ENCODE measurements around the gene DCTD.

DCTD gene

DNA sequence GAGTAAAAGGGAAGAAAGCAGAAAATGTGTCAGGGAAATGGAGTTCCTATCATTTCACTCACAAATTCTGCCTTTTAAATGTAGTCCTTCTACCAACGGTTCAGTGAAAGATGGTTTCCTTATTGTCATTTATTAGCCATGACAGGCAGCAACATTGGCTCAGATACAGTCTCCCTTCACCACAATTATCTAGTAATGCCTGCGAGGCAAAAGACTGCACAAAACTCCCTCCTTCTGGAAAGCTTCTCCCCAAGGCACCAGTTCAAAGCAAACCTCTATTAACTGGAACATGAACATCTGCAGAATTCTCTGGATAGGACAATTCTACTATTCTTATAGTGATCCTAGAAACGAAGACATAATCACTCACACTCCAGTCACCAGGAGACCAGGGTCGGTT, 28.3 kb downstream of the DCTD start:
- POLR2A ChIA-PET = interaction anchor here (0.6 kb wide), 1 partner anchor 161 kb away, joined by 3 read pairs; no protein-coding TSS in a partner anchor
- H3K9me3 ChIP-seq (ENCODE audit: control insufficient read depth, insufficient read depth, low read depth, low read length) = no peaks in the 10 kb centered on the region
- no peak overlapping the region for H3K27ac ChIP-seq (ENCODE audit: extremely low read depth, low read depth, low read length)
- H3K4me3 ChIP-seq (ENCODE audit: low read depth, low read length) = no peak overlapping the region
- no peaks in the 10 kb centered on the region for H3K4me1 ChIP-seq (ENCODE audit: control insufficient read depth, insufficient read depth, low read length)
- CTCF ChIA-PET = interaction anchor here (0.6 kb wide), 1 partner anchor 735 kb away, joined by 3 read pairs; no protein-coding TSS in a partner anchor
- peaks cover 8 to 82% of the 10 kb centered on the region in 2 experiments for H3K36me3 ChIP-seq (ENCODE audit: control insufficient read depth in 2 of 2, insufficient read depth in 1 of 2, low read length in 2 of 2)
- no peak for TF ChIP-seq ZNF830 (tag by site-specific recombination; IDR thresholded peaks at IDR 0.05; ENCODE audit: low read depth)

DNA sequence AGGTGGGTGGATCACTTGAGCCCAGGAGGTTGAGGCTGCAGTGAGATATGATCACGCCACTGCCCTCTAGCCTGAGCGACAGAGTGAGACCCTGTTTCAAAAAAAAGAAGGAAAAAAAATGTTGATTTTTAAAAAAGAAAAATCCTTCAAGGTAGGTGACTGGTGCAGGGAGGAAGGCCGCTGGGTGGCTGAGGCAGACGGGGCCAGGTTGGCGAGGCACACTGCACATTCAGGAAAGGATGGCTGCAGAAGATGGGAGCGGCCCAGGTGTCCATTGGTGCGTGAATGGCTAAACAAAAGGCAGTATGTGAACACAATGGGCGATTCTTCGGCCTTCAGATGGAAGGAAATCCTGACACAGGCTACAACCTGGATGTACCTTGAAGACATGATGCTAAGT, 30.4 kb downstream of the DCTD start:
- no peak overlapping the region for H3K27ac ChIP-seq (ENCODE audit: extremely low read depth, low read depth, low read length)
- H3K4me1 ChIP-seq (ENCODE audit: control insufficient read depth, insufficient read depth, low read length) = no peaks in the 10 kb centered on the region
- TF ChIP-seq, protein P1, sequence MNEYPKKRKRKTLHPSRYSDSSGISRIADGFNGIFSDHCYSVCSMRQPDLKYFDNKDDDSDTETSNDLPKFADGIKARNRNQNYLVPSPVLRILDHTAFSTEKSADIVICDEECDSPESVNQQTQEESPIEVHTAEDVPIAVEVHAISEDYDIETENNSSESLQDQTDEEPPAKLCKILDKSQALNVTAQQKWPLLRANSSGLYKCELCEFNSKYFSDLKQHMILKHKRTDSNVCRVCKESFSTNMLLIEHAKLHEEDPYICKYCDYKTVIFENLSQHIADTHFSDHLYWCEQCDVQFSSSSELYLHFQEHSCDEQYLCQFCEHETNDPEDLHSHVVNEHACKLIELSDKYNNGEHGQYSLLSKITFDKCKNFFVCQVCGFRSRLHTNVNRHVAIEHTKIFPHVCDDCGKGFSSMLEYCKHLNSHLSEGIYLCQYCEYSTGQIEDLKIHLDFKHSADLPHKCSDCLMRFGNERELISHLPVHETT (tag by site-specific recombination; IDR thresholded peaks at IDR 0.05) = no peak
- no peak for TF ChIP-seq ZNF174 (tag by site-specific recombination; IDR thresholded peaks at IDR 0.05)
- no peak overlapping the region for H3K4me3 ChIP-seq (ENCODE audit: low read depth, low read length)
- H3K36me3 ChIP-seq (ENCODE audit: control insufficient read depth in 2 of 2, insufficient read depth in 1 of 2, low read length in 2 of 2) = peaks cover 6 to 69% of the 10 kb centered on the region in 2 experiments
- CTCF ChIA-PET = no interaction called here
- POLR2A ChIA-PET = no interaction called here
- H3K9me3 ChIP-seq (ENCODE audit: control insufficient read depth, insufficient read depth, low read depth, low read length) = no peaks in the 10 kb centered on the region

DNA sequence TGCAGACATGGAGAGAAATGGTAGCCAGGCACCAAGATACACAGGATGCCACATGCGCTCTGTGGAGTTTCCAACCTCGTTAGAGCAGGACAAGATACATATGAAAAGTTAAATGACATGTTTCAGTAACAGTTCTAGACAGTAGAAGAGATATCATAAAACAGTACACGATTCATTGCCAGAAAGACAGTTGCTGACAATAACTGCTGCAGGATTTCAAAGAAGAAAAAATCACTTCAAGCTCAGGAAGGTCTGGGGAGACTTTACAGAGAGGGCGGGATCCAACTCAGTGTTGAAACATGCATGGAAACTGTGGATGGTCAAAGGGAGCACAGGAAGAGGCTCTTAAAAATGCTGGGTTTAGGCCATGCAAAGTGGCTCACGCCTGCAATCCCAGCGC, 31.0 kb downstream of the DCTD start:
- Histone ChIP-seq H3K27ac (ENCODE audit: extremely low read depth, low read depth, low read length) (no peak overlapping the region), H3K4me1 (ENCODE audit: control insufficient read depth, insufficient read depth, low read length) (no peaks in the 10 kb centered on the region), H3K36me3 (ENCODE audit: control insufficient read depth in 2 of 2, insufficient read depth in 1 of 2, low read length in 2 of 2) (peaks cover 3 to 64% of the 10 kb centered on the region in 2 experiments; a peak in 2 of 3 replicates), H3K9me3 (ENCODE audit: control insufficient read depth, insufficient read depth, low read depth, low read length) (no peaks in the 10 kb centered on the region), H3K4me3 (ENCODE audit: low read depth, low read length) (no peak overlapping the region)
- POLR2A ChIA-PET = no interaction called here
- TF ChIP-seq, protein P2, sequence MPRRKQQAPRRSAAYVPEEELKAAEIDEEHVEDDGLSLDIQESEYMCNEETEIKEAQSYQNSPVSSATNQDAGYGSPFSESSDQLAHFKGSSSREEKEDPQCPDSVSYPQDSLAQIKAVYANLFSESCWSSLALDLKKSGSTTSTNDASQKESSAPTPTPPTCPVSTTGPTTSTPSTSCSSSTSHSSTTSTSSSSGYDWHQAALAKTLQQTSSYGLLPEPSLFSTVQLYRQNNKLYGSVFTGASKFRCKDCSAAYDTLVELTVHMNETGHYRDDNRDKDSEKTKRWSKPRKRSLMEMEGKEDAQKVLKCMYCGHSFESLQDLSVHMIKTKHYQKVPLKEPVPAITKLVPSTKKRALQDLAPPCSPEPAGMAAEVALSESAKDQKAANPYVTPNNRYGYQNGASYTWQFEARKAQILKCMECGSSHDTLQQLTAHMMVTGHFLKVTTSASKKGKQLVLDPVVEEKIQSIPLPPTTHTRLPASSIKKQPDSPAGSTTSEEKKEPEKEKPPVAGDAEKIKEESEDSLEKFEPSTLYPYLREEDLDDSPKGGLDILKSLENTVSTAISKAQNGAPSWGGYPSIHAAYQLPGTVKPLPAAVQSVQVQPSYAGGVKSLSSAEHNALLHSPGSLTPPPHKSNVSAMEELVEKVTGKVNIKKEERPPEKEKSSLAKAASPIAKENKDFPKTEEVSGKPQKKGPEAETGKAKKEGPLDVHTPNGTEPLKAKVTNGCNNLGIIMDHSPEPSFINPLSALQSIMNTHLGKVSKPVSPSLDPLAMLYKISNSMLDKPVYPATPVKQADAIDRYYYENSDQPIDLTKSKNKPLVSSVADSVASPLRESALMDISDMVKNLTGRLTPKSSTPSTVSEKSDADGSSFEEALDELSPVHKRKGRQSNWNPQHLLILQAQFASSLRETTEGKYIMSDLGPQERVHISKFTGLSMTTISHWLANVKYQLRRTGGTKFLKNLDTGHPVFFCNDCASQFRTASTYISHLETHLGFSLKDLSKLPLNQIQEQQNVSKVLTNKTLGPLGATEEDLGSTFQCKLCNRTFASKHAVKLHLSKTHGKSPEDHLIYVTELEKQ (tag by site-specific recombination; IDR thresholded peaks at IDR 0.05; ENCODE audit: borderline replicate concordance) = no peak
- CTCF ChIA-PET = interaction anchor here (0.6 kb wide), 1 partner anchor 9 kb away, joined by 3 read pairs; no protein-coding TSS in a partner anchor

DNA sequence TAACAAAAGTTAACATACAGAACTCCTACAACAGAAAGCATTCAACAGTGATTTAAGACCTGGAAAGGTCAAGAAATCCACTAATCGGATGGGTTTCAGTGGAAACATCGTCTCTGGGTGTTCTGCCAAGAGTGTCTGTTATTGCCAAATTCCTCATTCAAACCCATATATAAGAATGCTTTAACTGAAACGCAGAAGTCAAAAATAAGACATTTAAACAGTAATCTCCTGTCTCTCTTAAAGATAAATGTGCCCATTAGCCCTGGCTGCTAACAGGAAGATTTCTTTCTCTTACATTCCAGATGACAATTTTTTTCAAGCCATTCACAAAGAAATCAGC, 31.5 kb downstream of the DCTD start:
- POLR2A ChIA-PET = no interaction called here
- Histone ChIP-seq H3K27ac (ENCODE audit: extremely low read depth, low read depth, low read length) (no peak overlapping the region), H3K9me3 (ENCODE audit: control insufficient read depth, insufficient read depth, low read depth, low read length) (no peaks in the 10 kb centered on the region), H3K36me3 (ENCODE audit: control insufficient read depth in 2 of 2, insufficient read depth in 1 of 2, low read length in 2 of 2) (peaks cover 3 to 59% of the 10 kb centered on the region in 2 experiments; a peak in 2 of 3 replicates), H3K4me1 (ENCODE audit: control insufficient read depth, insufficient read depth, low read length) (no peaks in the 10 kb centered on the region), H3K4me3 (ENCODE audit: low read depth, low read length) (no peak overlapping the region)
- TF ChIP-seq ZNF596 (tag by site-specific recombination; IDR thresholded peaks at IDR 0.05) (no peak), ZNF521 (tag by site-specific recombination; IDR thresholded peaks at IDR 0.05) (no peak), ZNF571 (tag by site-specific recombination; IDR thresholded peaks at IDR 0.05) (no peak), ZNF660 (tag by site-specific recombination; IDR thresholded peaks at IDR 0.05) (no peak), ZNF2 (tag by site-specific recombination; IDR thresholded peaks at IDR 0.05) (no peak), ZNF426 (tag by site-specific recombination; IDR thresholded peaks at IDR 0.05) (no peak), ZNF449 (tag by site-specific recombination; IDR thresholded peaks at IDR 0.05) (no peak), ZNF280D (tag by site-specific recombination; IDR thresholded peaks at IDR 0.05) (no peak), FEZF1 (tag by site-specific recombination; IDR thresholded peaks at IDR 0.05) (no peak), ZNF555 (tag by site-specific recombination; conservative IDR thresholded peaks at IDR 0.05) (no peak), ZNF473 (tag by site-specific recombination; IDR thresholded peaks at IDR 0.05) (no peak), ZNF792 (tag by site-specific recombination; IDR thresholded peaks at IDR 0.05) (no peak)
- TF ChIP-seq, protein P3, sequence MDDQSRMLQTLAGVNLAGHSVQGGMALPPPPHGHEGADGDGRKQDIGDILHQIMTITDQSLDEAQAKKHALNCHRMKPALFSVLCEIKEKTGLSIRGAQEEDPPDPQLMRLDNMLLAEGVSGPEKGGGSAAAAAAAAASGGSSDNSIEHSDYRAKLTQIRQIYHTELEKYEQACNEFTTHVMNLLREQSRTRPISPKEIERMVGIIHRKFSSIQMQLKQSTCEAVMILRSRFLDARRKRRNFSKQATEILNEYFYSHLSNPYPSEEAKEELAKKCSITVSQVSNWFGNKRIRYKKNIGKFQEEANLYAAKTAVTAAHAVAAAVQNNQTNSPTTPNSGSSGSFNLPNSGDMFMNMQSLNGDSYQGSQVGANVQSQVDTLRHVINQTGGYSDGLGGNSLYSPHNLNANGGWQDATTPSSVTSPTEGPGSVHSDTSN (CRISPR knock-in tag; IDR thresholded peaks at IDR 0.05) = no peak
- CTCF ChIA-PET = interaction anchor here (0.6 kb wide), 1 partner anchor 9 kb away, joined by 3 read pairs; no protein-coding TSS in a partner anchor
